CD4-positive, alpha-beta memory T cell (primary cell): Measurements from ENCODE around the gene THRSP. TPM values are rescaled to one million over a fixed set of nuclear protein-coding genes. Genes with fewer than 3 reads are reported as not detected.
"Not testable (repeated sequence)": the region's sequence is repeated elsewhere in the genome, so short reads cannot be mapped to it uniquely, and the experiment has no call there.

ENCODE experiments used
- CTCF ChIA-PET: fragments of 350-600 bp; sonication (Branson Sonifier 250); formaldehyde crosslinking; loops from one replicate; lab custom pipeline; 2021; ENCODE audit warnings: inconsistent platforms; ENCODE audit not compliant: partially characterized antibody; lab: Charles Lee
- POLR2A ChIA-PET: fragments of 350-600 bp; sonication (Branson Sonifier 250); formaldehyde crosslinking; loops from one replicate; lab custom pipeline; 2021; ENCODE audit not compliant: partially characterized antibody; lab: Charles Lee
- DNase-seq, 5 donors: peaks; one replicate each; pipeline versions ENCODE4 v3.0.0 to v3.0.0-alpha.2; 2020 to 2022; ENCODE audit warnings: mixed read lengths in 1 of 5
- H3K27ac ChIP-seq: one replicate; pipeline ENCODE4 v1.7.0; 2013; ENCODE audit warnings: low read depth, low read length
- H3K27me3 ChIP-seq: 2 replicates; pipeline ENCODE4 v1.7.0; 2013; ENCODE audit warnings: mild to moderate bottlenecking, low read length, moderate library complexity; ENCODE audit not compliant: insufficient read depth
- H3K36me3 ChIP-seq: 2 replicates; pipeline ENCODE4 v1.7.0; 2013; ENCODE audit warnings: mild to moderate bottlenecking, low read length, moderate library complexity; ENCODE audit not compliant: insufficient read depth
- H3K4me1 ChIP-seq: 2 replicates; pipeline ENCODE4 v1.7.0; 2013; ENCODE audit warnings: mild to moderate bottlenecking, low read length, moderate library complexity; ENCODE audit not compliant: insufficient read depth
- H3K4me3 ChIP-seq, 2 donors: one replicate each; pipeline ENCODE4 v1.7.0; 2013; ENCODE audit warnings: low read length in 2 of 2, mild to moderate bottlenecking in 1 of 2
- H3K9me3 ChIP-seq, 2 donors: one replicate each; pipeline ENCODE4 v1.7.0; 2013; ENCODE audit warnings: low read length in 2 of 2, control low read depth in 1 of 2; ENCODE audit not compliant: control insufficient read depth in 1 of 2
- H3K27ac Mint-ChIP-seq, 7 donors: one replicate each; pipeline ENCODE4 v1.8.0; 2020 to 2021; ENCODE audit warnings: mixed read lengths in 7 of 7, mild to moderate bottlenecking in 6 of 7, inconsistent platforms in 3 of 7, moderate library complexity in 3 of 7
- H3K27me3 Mint-ChIP-seq, 2 donors: one replicate each; pipeline ENCODE4 v1.8.0; 2020 to 2021; ENCODE audit warnings: mixed read lengths in 2 of 2
- H3K36me3 Mint-ChIP-seq, 2 donors: one replicate each; pipeline ENCODE4 v1.8.0; 2020 to 2021; ENCODE audit warnings: mixed read lengths in 2 of 2, inconsistent platforms in 1 of 2, mild to moderate bottlenecking in 1 of 2
- H3K4me1 Mint-ChIP-seq, 4 donors: one replicate each; pipeline ENCODE4 v1.8.0; 2020 to 2021; ENCODE audit warnings: mixed read lengths in 4 of 4, mild to moderate bottlenecking in 1 of 4
- H3K4me3 Mint-ChIP-seq, 8 donors: one replicate each; pipeline ENCODE4 v1.8.0; 2020 to 2021; ENCODE audit warnings: mixed read lengths in 8 of 8, mild to moderate bottlenecking in 7 of 8, moderate library complexity in 6 of 8, inconsistent platforms in 3 of 8
- H3K9me3 Mint-ChIP-seq, 8 donors: one replicate each; pipeline ENCODE4 v1.8.0; 2020 to 2021; ENCODE audit warnings: mixed read lengths in 8 of 8, mild to moderate bottlenecking in 5 of 8, inconsistent platforms in 3 of 8, moderate library complexity in 1 of 8
- intact Hi-C: fragments of 100-400 bp; cut with micrococcal nuclease; formaldehyde crosslinking; loops from one replicate; pipeline ENCODE4 v1.15.1; 2023
- polyA plus RNA-seq, 2 donors: library from polyadenylated mRNA; unstranded; fragments of 300-500 nt; fragmentation: Illumina TruSeq; gene quantifications; one replicate each; pipeline ENCODE4 v1.2.3, GENCODE V29; 2021
- total RNA-seq, 2 experiments: library from RNA; stranded (reverse); gene quantifications; one replicate each; pipeline ENCODE4 v1.2.3, GENCODE V29; 2021

Gene THRSP
- total and polyA plus RNA-seq, 4 experiments from 2014 or later: 0.16 TPM; not detected in 3

GRCh38 chr11:78057462-78058055, 6.1 kb upstream of the THRSP start:
- H3K4me1 Mint-ChIP-seq: no peaks in the 10 kb centered on the region
- intact Hi-C loops: no loop called here
- Histone ChIP-seq H3K9me3 (no peaks in the 10 kb centered on the region), H3K4me3 (no peak overlapping the region), H3K4me1 (no peaks in the 10 kb centered on the region), H3K27me3 (no peaks in the 10 kb centered on the region), H3K27ac (no peak overlapping the region), H3K36me3 (no peaks in the 10 kb centered on the region)
- POLR2A ChIA-PET: no interaction called here
- no peaks in the 10 kb centered on the region for H3K36me3 Mint-ChIP-seq
- H3K27ac Mint-ChIP-seq: peak overlapping the region in 1 of 7 donors; percentile 25
- CTCF ChIA-PET: no interaction called here
- no peak overlapping the region for H3K4me3 Mint-ChIP-seq
- DNase-seq: no peak
- H3K27me3 Mint-ChIP-seq: no peaks in the 10 kb centered on the region
- H3K9me3 Mint-ChIP-seq: no peaks in the 10 kb centered on the region

GRCh38 chr11:78059749-78060328, 3.8 kb upstream of the THRSP start:
- CTCF ChIA-PET: not testable (repeated sequence)

GRCh38 chr11:78060533-78060932, 3.1 kb upstream of the THRSP start:
- Mint-ChIP-seq H3K36me3 (peaks cover 1 to 7% of the 10 kb centered on the region in 2 donors), H3K27ac (no peak overlapping the region), H3K4me3 (no peak overlapping the region), H3K27me3 (no peaks in the 10 kb centered on the region), H3K4me1 (peaks cover 0 to 1% (median 0%) of the 10 kb centered on the region in 4 donors), H3K9me3 (no peaks in the 10 kb centered on the region)
- DNase-seq: no peak
- CTCF ChIA-PET: interaction anchor here (1.0 to 3.6 kb wide), 2 partner anchors 10 to 14 kb away, joined by 3 to 16 read pairs; no protein-coding TSS in a partner anchor
- POLR2A ChIA-PET: no interaction called here
- no peak overlapping the region for H3K4me3 ChIP-seq
- intact Hi-C loops: no loop called here
- H3K27me3 ChIP-seq: no peaks in the 10 kb centered on the region
- H3K36me3 ChIP-seq: no peaks in the 10 kb centered on the region
- no peaks in the 10 kb centered on the region for H3K9me3 ChIP-seq
- H3K4me1 ChIP-seq: no peaks in the 10 kb centered on the region
- H3K27ac ChIP-seq: no peak overlapping the region

More at GRCh38 chr11:78059749-78060328, 3.8 kb upstream of the THRSP start:
- H3K27ac Mint-ChIP-seq, H3K27me3 ChIP-seq, POLR2A ChIA-PET, H3K4me1 Mint-ChIP-seq, H3K27ac ChIP-seq, H3K36me3 Mint-ChIP-seq, intact Hi-C loops, H3K9me3 Mint-ChIP-seq, H3K4me1 ChIP-seq, H3K4me3 Mint-ChIP-seq, H3K9me3 ChIP-seq, H3K36me3 ChIP-seq, H3K27me3 Mint-ChIP-seq, H3K4me3 ChIP-seq, DNase-seq: not testable (repeated sequence)

GRCh38 chr11:78061088-78061920, 2.4 kb upstream of the THRSP start:
- no peaks in the 10 kb centered on the region for H3K36me3 ChIP-seq
- no peak overlapping the region for H3K4me3 ChIP-seq
- Mint-ChIP-seq H3K27me3 (no peaks in the 10 kb centered on the region), H3K36me3 (peaks cover 1 to 7% of the 10 kb centered on the region in 2 donors), H3K4me3 (no peak overlapping the region), H3K4me1 (peaks cover 0 to 1% (median 0%) of the 10 kb centered on the region in 4 donors), H3K27ac (no peak overlapping the region), H3K9me3 (no peaks in the 10 kb centered on the region)
- ChIA-PET CTCF (interaction anchor here (1.0 to 3.6 kb wide), 2 partner anchors 10 to 15 kb away, joined by 3 to 16 read pairs; no protein-coding TSS in a partner anchor), POLR2A (no interaction called here)
- DNase-seq: no peak
- H3K27me3 ChIP-seq: no peaks in the 10 kb centered on the region
- intact Hi-C loops: no loop called here
- H3K27ac ChIP-seq: no peak overlapping the region
- no peaks in the 10 kb centered on the region for H3K9me3 ChIP-seq
- no peaks in the 10 kb centered on the region for H3K4me1 ChIP-seq

GRCh38 chr11:78061921-78062311, 1.7 kb upstream of the THRSP start:
- Histone ChIP-seq H3K27me3 (no peaks in the 10 kb centered on the region), H3K36me3 (no peaks in the 10 kb centered on the region), H3K9me3 (no peaks in the 10 kb centered on the region), H3K27ac (no peak overlapping the region), H3K4me1 (no peaks in the 10 kb centered on the region), H3K4me3 (no peak overlapping the region)
- CTCF ChIA-PET: interaction anchor here (3.6 kb wide), 1 partner anchor 16 kb away, joined by 16 read pairs; no protein-coding TSS in a partner anchor
- POLR2A ChIA-PET: no interaction called here
- intact Hi-C loops: no loop called here
- no peak for DNase-seq
- H3K27ac Mint-ChIP-seq: peak overlapping the region in 1 of 7 donors; percentile 4
- peaks cover 0 to 1% (median 0%) of the 10 kb centered on the region in 4 donors for H3K4me1 Mint-ChIP-seq
- H3K9me3 Mint-ChIP-seq: no peaks in the 10 kb centered on the region
- H3K27me3 Mint-ChIP-seq: no peaks in the 10 kb centered on the region
- H3K36me3 Mint-ChIP-seq: peaks cover 3 to 7% of the 10 kb centered on the region in 2 donors
- H3K4me3 Mint-ChIP-seq: no peak overlapping the region

GRCh38 chr11:78062671-78063070, 990 bp upstream of the THRSP start:
- no peaks in the 10 kb centered on the region for H3K9me3 Mint-ChIP-seq
- ChIA-PET CTCF (interaction anchor here (3.6 kb wide), 1 partner anchor 16 kb away, joined by 16 read pairs; no protein-coding TSS in a partner anchor), POLR2A (no interaction called here)
- H3K27me3 Mint-ChIP-seq: no peaks in the 10 kb centered on the region
- no peak overlapping the region for H3K27ac Mint-ChIP-seq
- no peaks in the 10 kb centered on the region for H3K9me3 ChIP-seq
- no peak for DNase-seq
- H3K4me3 ChIP-seq: no peak overlapping the region
- H3K27ac ChIP-seq: no peak overlapping the region
- H3K4me3 Mint-ChIP-seq: no peak overlapping the region
- peaks cover 8 to 13% of the 10 kb centered on the region in 2 donors for H3K36me3 Mint-ChIP-seq
- intact Hi-C loops: no loop called here
- peaks cover 0 to 4% (median under 1%) of the 10 kb centered on the region in 4 donors for H3K4me1 Mint-ChIP-seq
- no peaks in the 10 kb centered on the region for H3K36me3 ChIP-seq
- no peaks in the 10 kb centered on the region for H3K27me3 ChIP-seq
- H3K4me1 ChIP-seq: no peaks in the 10 kb centered on the region

- no peak overlapping the region for H3K4me3 ChIP-seq
- peaks cover 15% of the 10 kb centered on the region for H3K36me3 ChIP-seq
- no peaks in the 10 kb centered on the region for H3K4me1 ChIP-seq
- no peaks in the 10 kb centered on the region for H3K27me3 Mint-ChIP-seq
- H3K4me3 Mint-ChIP-seq: no peak overlapping the region
- peak overlapping the region in 1 of 7 donors; percentile 39 for H3K27ac Mint-ChIP-seq
- intact Hi-C loops: no loop called here
- H3K36me3 Mint-ChIP-seq: peaks cover 29 to 30% of the 10 kb centered on the region in 2 donors
- H3K9me3 Mint-ChIP-seq: no peaks in the 10 kb centered on the region
- H3K9me3 ChIP-seq: no peaks in the 10 kb centered on the region
- H3K4me1 Mint-ChIP-seq: peaks cover 0 to 5% (median under 1%) of the 10 kb centered on the region in 4 donors
- CTCF ChIA-PET: interaction anchor here (1.1 to 1.3 kb wide), 2 partner anchors 14 to 16 kb away, joined by 3 to 4 read pairs; partner anchors contain the start of gene NDUFC2
- H3K27me3 ChIP-seq: no peaks in the 10 kb centered on the region
- no peak overlapping the region for H3K27ac ChIP-seq
- DNase-seq: no peak
- POLR2A ChIA-PET: interaction anchor here (0.7 kb wide), 1 partner anchor 71 kb away, joined by 3 read pairs; no protein-coding TSS in a partner anchor
These were observed 1.5 kb downstream of the THRSP start for GRCh38 chr11:78065203-78065602.
